K562 (cell line): ENCODE measurements around the gene HEMGN. TPM values are rescaled to one million over a fixed set of nuclear protein-coding genes. Genes with fewer than 3 reads are reported as not detected.

Experiments
- ARID1B ChIP-seq: fragments of 450-650 bp; IDR thresholded peaks from 2 replicates; pipeline ENCODE4 v1.6.1; 2016; ENCODE audit warnings: antibody characterized with exemption, mild to moderate bottlenecking, inconsistent platforms
- ATF4 ChIP-seq: fragments of 450-650 bp; formaldehyde crosslinking; IDR thresholded peaks from 2 replicates; pipeline ENCODE4 v1.4.0; 2022; ENCODE audit warnings: mild to moderate bottlenecking, moderate library complexity
- BHLHE40 ChIP-seq: IDR thresholded peaks from 2 replicates; pipeline ENCODE4 v1.6.1; 2011; ENCODE audit warnings: low read length, improper control_type of control experiment
- CREB1 ChIP-seq, 2 experiments: sonication (generic) in 1 of 2; formaldehyde crosslinking in 1 of 2; IDR thresholded peaks; 2 replicates each; pipeline versions ENCODE4 v1.6.1 to v1.8.0; 2012 to 2022; ENCODE audit warnings: inconsistent platforms in 1 of 2, mild to moderate bottlenecking in 1 of 2, missing genetic modification reagents in 1 of 2, moderate library complexity in 1 of 2
- GABPB2 ChIP-seq: fragments of 250-450 bp; sonication (Bioruptor Pico); conservative IDR thresholded peaks from 2 replicates; pipeline ENCODE4 v1.5.1; 2021; ENCODE audit warnings: mild to moderate bottlenecking
- HMG20A ChIP-seq: fragments of 450-650 bp; formaldehyde crosslinking; conservative IDR thresholded peaks from 2 replicates; pipeline ENCODE4 v1.4.0; 2020; ENCODE audit warnings: mild to moderate bottlenecking, mixed read lengths
- NR4A1 ChIP-seq, 2 experiments: fragments of 250-450 bp in 1 of 2; fragments of 450-650 bp in 1 of 2; sonication (Bioruptor Pico) in 1 of 2; IDR thresholded peaks; 2 replicates each; pipeline versions ENCODE4 v1.4.0 to v1.6.1; 2016 to 2020; ENCODE audit warnings: mild to moderate bottlenecking in 2 of 2, missing compliant biosample characterization in 1 of 2, missing genetic modification characterization in 1 of 2, moderate library complexity in 1 of 2
- PML ChIP-seq: IDR thresholded peaks from 2 replicates; pipeline ENCODE4 v1.6.1; 2012; ENCODE audit warnings: low read length, inconsistent platforms
- PTBP1 ChIP-seq: fragments of 200-400 bp; formaldehyde crosslinking; IDR thresholded peaks from 2 replicates; pipeline ENCODE4 v1.6.1; 2017; ENCODE audit warnings: low read depth, low read length
- SMARCE1 ChIP-seq: fragments of 450-650 bp; IDR thresholded peaks from 2 replicates; pipeline ENCODE4 v1.7.1; 2016; ENCODE audit warnings: mild to moderate bottlenecking
- SNRNP70 ChIP-seq: fragments of 200-400 bp; formaldehyde crosslinking; optimal IDR thresholded peaks from 2 replicates; pipeline ENCODE3; 2017; ENCODE audit warnings: low read depth, low read length
- STAT5A ChIP-seq: IDR thresholded peaks from 2 replicates; pipeline ENCODE4 v1.6.1; 2012; ENCODE audit warnings: low read length, inconsistent platforms, borderline replicate concordance
- TGIF2 ChIP-seq: sonication (generic); formaldehyde crosslinking; IDR thresholded peaks from 2 replicates; pipeline ENCODE4 v1.8.1; 2022; ENCODE audit warnings: mild to moderate bottlenecking, missing genetic modification reagents, moderate library complexity
- THAP12 ChIP-seq: fragments of 250-450 bp; sonication (Bioruptor Pico); IDR thresholded peaks from 2 replicates; pipeline ENCODE4 v1.9.0; 2021; ENCODE audit warnings: mild to moderate bottlenecking, inconsistent platforms
- ZBTB5 ChIP-seq: fragments of 450-650 bp; IDR thresholded peaks from 2 replicates; pipeline ENCODE4 v1.6.1; 2017; ENCODE audit warnings: antibody characterized with exemption
- ZEB2 ChIP-seq: fragments of 450-650 bp; IDR thresholded peaks from 2 replicates; pipeline ENCODE4 v1.6.1; 2016
- ZFP36 ChIP-seq: fragments of 150-350 bp; IDR thresholded peaks from 2 replicates; pipeline ENCODE4 v1.6.1; 2018; ENCODE audit warnings: low read length, low read depth; ENCODE audit not compliant: partially characterized antibody
- ZFX ChIP-seq: sonication (generic); formaldehyde crosslinking; IDR thresholded peaks from 2 replicates; pipeline ENCODE4 v1.8.0; 2022; ENCODE audit warnings: mild to moderate bottlenecking, missing genetic modification reagents, moderate library complexity
- ZNF121 ChIP-seq: sonication (generic); formaldehyde crosslinking; conservative IDR thresholded peaks from 2 replicates; pipeline ENCODE4 v1.8.0; 2022; ENCODE audit warnings: missing genetic modification reagents
- ZNF780A ChIP-seq: fragments of 250-450 bp; sonication (Bioruptor Pico); IDR thresholded peaks from 2 replicates; pipeline ENCODE4 v1.5.0; 2021; ENCODE audit warnings: mild to moderate bottlenecking
- polyA plus RNA-seq, 8 experiments: library from polyadenylated mRNA; depleted of rRNA in 4 of 8; stranded (reverse) in 5 of 8; unstranded in 3 of 8; fragments of >200 nt; fragmentation: Nextera tagmentation in 2 of 8; fragmentation: Illumina TruSeq in 1 of 8; extraction: Ambion mirVana in 2 of 8; extraction: Trizol in 1 of 8; gene quantifications; 2 replicates each; pipeline versions ENCODE4 v1.2.1 to v1.2.3, GENCODE V29; 2011 to 2014; ENCODE audit warnings: inconsistent platforms in 1 of 8, missing spikeins in 1 of 8
- total RNA-seq, 7 experiments: library from RNA; depleted of rRNA in 6 of 7; stranded (reverse); fragments of >200 nt in 6 of 7; fragmentation: Illumina TruSeq in 2 of 7; extraction: Trizol in 2 of 7; gene quantifications; 2 replicates each; pipeline versions ENCODE4 v1.2.1 to v1.2.3, GENCODE V29; 2011 to 2021; ENCODE audit warnings: low replicate concordance in 1 of 7
- TF ChIP-seq, protein P1 (sequence below): fragments of 450-650 bp; formaldehyde crosslinking; IDR thresholded peaks from 2 replicates; pipeline ENCODE4 v1.4.0; 2020; ENCODE audit warnings: mild to moderate bottlenecking, moderate library complexity
- TF ChIP-seq, protein P2 (sequence below): sonication (generic); formaldehyde crosslinking; IDR thresholded peaks from 2 replicates; pipeline ENCODE4 v1.8.1; 2023; ENCODE audit warnings: mild to moderate bottlenecking, missing genetic modification reagents, moderate library complexity

Gene HEMGN
- total and polyA plus RNA-seq, 9 of the 15 experiments (the other 6 are each of a cell fraction or from before 2014, with no cell fraction given), result 56.3 to 258 (median 137) TPM

GRCh38 chr9:97940233-97940632 lies 2.3 kb upstream of the HEMGN start (continued):
- TF ChIP-seq PTBP1 (no peak), PML (peak; percentile 78), ATF4 (CRISPR knock-in tag) (no peak), ZEB2 (peak; percentile 52; the same call in 1 of the 2 replicates), HMG20A (no peak), SMARCE1 (peak; percentile 56; the same call in 1 of the 2 replicates), ZNF121 (CRISPR knock-in tag) (peak; percentile 84), GABPB2 (CRISPR knock-in tag) (no peak), ZBTB5 (no peak), ZFX (CRISPR knock-in tag) (peak; percentile 41; the same call in 1 of the 2 replicates), CREB1 (IDR thresholded peaks at IDR 0.05) (no peak), CREB1 (CRISPR knock-in tag; IDR thresholded peaks at IDR 0.05) (no peak), ZNF780A (no peak), BHLHE40 (no peak), TGIF2 (CRISPR knock-in tag) (no peak), SNRNP70 (no peak), ZFP36 (peak; percentile 3), THAP12 (CRISPR knock-in tag) (no peak), ARID1B (peak; percentile 91), NR4A1 (CRISPR knock-in tag; IDR thresholded peaks at IDR 0.05) (no peak), NR4A1 (tag; IDR thresholded peaks at IDR 0.05) (0 out of 2 replicates have a peak, but pooled peaks have one; percentile 14), STAT5A (peak; percentile 72)
- TF ChIP-seq, protein P1, sequence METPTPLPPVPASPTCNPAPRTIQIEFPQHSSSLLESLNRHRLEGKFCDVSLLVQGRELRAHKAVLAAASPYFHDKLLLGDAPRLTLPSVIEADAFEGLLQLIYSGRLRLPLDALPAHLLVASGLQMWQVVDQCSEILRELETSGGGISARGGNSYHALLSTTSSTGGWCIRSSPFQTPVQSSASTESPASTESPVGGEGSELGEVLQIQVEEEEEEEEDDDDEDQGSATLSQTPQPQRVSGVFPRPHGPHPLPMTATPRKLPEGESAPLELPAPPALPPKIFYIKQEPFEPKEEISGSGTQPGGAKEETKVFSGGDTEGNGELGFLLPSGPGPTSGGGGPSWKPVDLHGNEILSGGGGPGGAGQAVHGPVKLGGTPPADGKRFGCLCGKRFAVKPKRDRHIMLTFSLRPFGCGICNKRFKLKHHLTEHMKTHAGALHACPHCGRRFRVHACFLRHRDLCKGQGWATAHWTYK (CRISPR knock-in tag), result no peak
- TF ChIP-seq, protein P2, sequence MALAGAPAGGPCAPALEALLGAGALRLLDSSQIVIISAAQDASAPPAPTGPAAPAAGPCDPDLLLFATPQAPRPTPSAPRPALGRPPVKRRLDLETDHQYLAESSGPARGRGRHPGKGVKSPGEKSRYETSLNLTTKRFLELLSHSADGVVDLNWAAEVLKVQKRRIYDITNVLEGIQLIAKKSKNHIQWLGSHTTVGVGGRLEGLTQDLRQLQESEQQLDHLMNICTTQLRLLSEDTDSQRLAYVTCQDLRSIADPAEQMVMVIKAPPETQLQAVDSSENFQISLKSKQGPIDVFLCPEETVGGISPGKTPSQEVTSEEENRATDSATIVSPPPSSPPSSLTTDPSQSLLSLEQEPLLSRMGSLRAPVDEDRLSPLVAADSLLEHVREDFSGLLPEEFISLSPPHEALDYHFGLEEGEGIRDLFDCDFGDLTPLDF (CRISPR knock-in tag), result no peak
